ENCODE results near the gene EVI5L. TPM values are rescaled to one million over a fixed set of nuclear protein-coding genes. Genes with fewer than 3 reads are reported as not detected.

Gene EVI5L
- total RNA-seq, 1 experiment from 2014 or later = 6.4 TPM

DNA sequence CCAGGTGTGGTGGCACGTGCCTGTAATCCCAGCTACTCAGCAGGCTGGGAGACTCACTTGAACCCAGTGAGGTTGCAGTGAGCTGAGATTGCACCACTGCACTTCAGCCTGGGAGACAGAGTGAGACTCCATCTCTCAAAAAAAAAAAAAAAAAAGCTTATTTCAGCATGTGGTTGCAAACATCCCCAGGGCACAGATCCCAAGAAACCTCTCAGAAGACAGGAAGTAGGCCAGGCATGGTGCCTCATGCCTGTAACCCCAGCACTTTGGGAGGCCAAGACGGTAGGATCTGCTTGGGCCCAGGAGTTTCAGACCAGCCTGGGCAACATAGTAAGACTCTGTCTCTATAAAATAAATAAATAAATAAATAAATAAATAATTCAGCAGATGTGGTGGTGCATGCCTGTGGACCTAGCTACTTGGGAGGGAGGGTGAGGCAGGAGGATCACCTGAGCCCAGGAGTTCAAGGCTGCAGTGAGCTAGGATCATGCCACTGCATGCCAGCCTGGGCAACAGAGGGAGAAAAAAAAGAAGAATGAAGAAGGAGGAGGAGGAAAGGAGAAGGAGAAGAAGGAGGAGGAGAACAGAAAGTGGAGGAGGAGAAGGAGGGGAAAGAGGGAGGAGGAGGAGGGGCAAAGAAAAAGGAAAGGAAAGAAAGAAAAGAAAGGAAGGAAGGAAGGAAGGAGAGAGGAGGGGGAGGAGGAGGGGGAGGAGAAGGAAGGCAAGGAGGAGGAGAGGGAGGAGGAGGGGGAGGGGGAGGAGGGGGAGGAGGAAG is 54.0 kb downstream of the EVI5L start:
- H3K4me3 ChIP-seq (ENCODE audit: low read depth in 2 of 2, low read length in 2 of 2) = no peak overlapping the region
- no peak overlapping the region for H3K27ac ChIP-seq (ENCODE audit: low read length)
- ATAC-seq (no peak), DNase-seq (ENCODE audit: low read depth, low spot score) (no peak)
- intact Hi-C loops (cut with micrococcal nuclease; ENCODE audit: unreplicated experiment) (no loop called here), in situ Hi-C loops (cut with HindIII; ENCODE audit: low pct_unique_long_range_greater_than_20kb, low sequenced_read_pairs) (no loop called here)
- H3K4me1 ChIP-seq (ENCODE audit: control insufficient read depth, insufficient read depth, low read length) = no peaks in the 10 kb centered on the region
- CTCF ChIA-PET = interaction anchor here (0.6 kb wide), 1 partner anchor 17 kb away, joined by 8 read pairs; no protein-coding TSS in a partner anchor
- H3K27me3 ChIP-seq (ENCODE audit: control insufficient read depth, insufficient read depth, low read length) = no peaks in the 10 kb centered on the region
- BruUV-seq (replicated peaks) = no TSS peak
- H3K9me3 ChIP-seq (ENCODE audit: control insufficient read depth, insufficient read depth, low read depth, low read length) = no peaks in the 10 kb centered on the region
- POLR2A ChIA-PET = interaction anchor here (0.5 to 0.6 kb wide), 3 partner anchors 9 to 23 kb away, joined by 5 to 11 read pairs (median 5); no protein-coding TSS in a partner anchor
- TF ChIP-seq CTCF (IDR thresholded peaks at IDR 0.05) (no peak), SIN3A (IDR thresholded peaks at IDR 0.05; ENCODE audit: borderline replicate concordance, insufficient read depth, low read depth, low read length) (no peak), TCF7L2 (IDR thresholded peaks at IDR 0.05; ENCODE audit: low read depth, low read length) (no peak), POLR2AphosphoS5 (IDR thresholded peaks at IDR 0.05; ENCODE audit: low read depth, low read length) (no peak)
- TF ChIP-seq, protein P1, sequence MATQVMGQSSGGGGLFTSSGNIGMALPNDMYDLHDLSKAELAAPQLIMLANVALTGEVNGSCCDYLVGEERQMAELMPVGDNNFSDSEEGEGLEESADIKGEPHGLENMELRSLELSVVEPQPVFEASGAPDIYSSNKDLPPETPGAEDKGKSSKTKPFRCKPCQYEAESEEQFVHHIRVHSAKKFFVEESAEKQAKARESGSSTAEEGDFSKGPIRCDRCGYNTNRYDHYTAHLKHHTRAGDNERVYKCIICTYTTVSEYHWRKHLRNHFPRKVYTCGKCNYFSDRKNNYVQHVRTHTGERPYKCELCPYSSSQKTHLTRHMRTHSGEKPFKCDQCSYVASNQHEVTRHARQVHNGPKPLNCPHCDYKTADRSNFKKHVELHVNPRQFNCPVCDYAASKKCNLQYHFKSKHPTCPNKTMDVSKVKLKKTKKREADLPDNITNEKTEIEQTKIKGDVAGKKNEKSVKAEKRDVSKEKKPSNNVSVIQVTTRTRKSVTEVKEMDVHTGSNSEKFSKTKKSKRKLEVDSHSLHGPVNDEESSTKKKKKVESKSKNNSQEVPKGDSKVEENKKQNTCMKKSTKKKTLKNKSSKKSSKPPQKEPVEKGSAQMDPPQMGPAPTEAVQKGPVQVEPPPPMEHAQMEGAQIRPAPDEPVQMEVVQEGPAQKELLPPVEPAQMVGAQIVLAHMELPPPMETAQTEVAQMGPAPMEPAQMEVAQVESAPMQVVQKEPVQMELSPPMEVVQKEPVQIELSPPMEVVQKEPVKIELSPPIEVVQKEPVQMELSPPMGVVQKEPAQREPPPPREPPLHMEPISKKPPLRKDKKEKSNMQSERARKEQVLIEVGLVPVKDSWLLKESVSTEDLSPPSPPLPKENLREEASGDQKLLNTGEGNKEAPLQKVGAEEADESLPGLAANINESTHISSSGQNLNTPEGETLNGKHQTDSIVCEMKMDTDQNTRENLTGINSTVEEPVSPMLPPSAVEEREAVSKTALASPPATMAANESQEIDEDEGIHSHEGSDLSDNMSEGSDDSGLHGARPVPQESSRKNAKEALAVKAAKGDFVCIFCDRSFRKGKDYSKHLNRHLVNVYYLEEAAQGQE (IDR thresholded peaks at IDR 0.05; ENCODE audit: insufficient read depth in 1 of 2, low read depth in 2 of 2, low read length in 1 of 2) = no peak
- peaks cover 3% of the 10 kb centered on the region; the same call in 1 of the 2 replicates for H3K36me3 ChIP-seq (ENCODE audit: control insufficient read depth, insufficient read depth, low read length)

- in situ Hi-C loops (cut with HindIII; ENCODE audit: low pct_unique_long_range_greater_than_20kb, low sequenced_read_pairs) = no loop called here
- Histone ChIP-seq H3K36me3 (ENCODE audit: control insufficient read depth, insufficient read depth, low read length) (peaks cover 3% of the 10 kb centered on the region; the same call in 1 of the 2 replicates), H3K4me3 (ENCODE audit: low read depth in 2 of 2, low read length in 2 of 2) (no peak overlapping the region), H3K9me3 (ENCODE audit: control insufficient read depth, insufficient read depth, low read depth, low read length) (no peaks in the 10 kb centered on the region), H3K27ac (ENCODE audit: low read length) (no peak overlapping the region), H3K4me1 (ENCODE audit: control insufficient read depth, insufficient read depth, low read length) (no peaks in the 10 kb centered on the region), H3K27me3 (ENCODE audit: control insufficient read depth, insufficient read depth, low read length) (no peaks in the 10 kb centered on the region)
- ATAC-seq (no peak), DNase-seq (ENCODE audit: low read depth, low spot score) (no peak)
- ChIA-PET POLR2A (interaction anchor here (0.5 kb wide), 1 partner anchor 14 kb away, joined by 3 read pairs; no protein-coding TSS in a partner anchor), CTCF (interaction anchor here (0.6 kb wide), 1 partner anchor 60 kb away, joined by 7 read pairs; no protein-coding TSS in a partner anchor)
- intact Hi-C loops (cut with micrococcal nuclease; ENCODE audit: unreplicated experiment) = no loop called here
- TF ChIP-seq POLR2AphosphoS5 (IDR thresholded peaks at IDR 0.05; ENCODE audit: low read depth, low read length) (no peak), CTCF (IDR thresholded peaks at IDR 0.05) (no peak), TCF7L2 (IDR thresholded peaks at IDR 0.05; ENCODE audit: low read depth, low read length) (no peak), SIN3A (IDR thresholded peaks at IDR 0.05; ENCODE audit: borderline replicate concordance, insufficient read depth, low read depth, low read length) (no peak)
- TF ChIP-seq, protein P1 (IDR thresholded peaks at IDR 0.05; ENCODE audit: insufficient read depth in 1 of 2, low read depth in 2 of 2, low read length in 1 of 2) = no peak
- BruUV-seq (replicated peaks) = no TSS peak
These were observed 55.8 kb downstream of the EVI5L start for GRCh38 chr19:7885818-7886217.

All from Panc1 (cell line).